Glomerular visceral epithelial cell (primary cell): ENCODE measurements around the gene TRAM2.
"Not testable (repeated sequence)": the region's sequence is repeated elsewhere in the genome, so short reads cannot be mapped to it uniquely, and the experiment has no call there.

Source experiments
- DNase-seq: peaks from one replicate; pipeline ENCODE4 v3.0.0-alpha.2; 2016; ENCODE audit errors: extremely low spot score

TRAM2 gene

GRCh38 chr6:52493669-52494068 is 83.2 kb downstream of the TRAM2 start:
- no peak for DNase-seq

- no peak for DNase-seq
Observed at GRCh38 chr6:52491203-52492069, 85.4 kb downstream of the TRAM2 start.

- DNase-seq = peak; percentile 31
Observed at GRCh38 chr6:52489881-52490280, 87.0 kb downstream of the TRAM2 start.

- DNase-seq = no peak
Observed at GRCh38 chr6:52483671-52484003, 93.2 kb downstream of the TRAM2 start.

GRCh38 chr6:52482903-52483670 is 93.8 kb downstream of the TRAM2 start:
- no peak for DNase-seq

GRCh38 chr6:52475307-52475706 is 101.6 kb downstream of the TRAM2 start:
- DNase-seq = no peak

GRCh38 chr6:52474173-52474572 is 102.7 kb downstream of the TRAM2 start:
- DNase-seq = no peak

GRCh38 chr6:52461194-52461593 is 115.7 kb downstream of the TRAM2 start:
- not testable (repeated sequence) for DNase-seq

GRCh38 chr6:52457096-52457495 is 119.8 kb downstream of the TRAM2 start:
- DNase-seq = no peak

GRCh38 chr6:52454556-52454955 is 122.3 kb downstream of the TRAM2 start:
- peak; percentile 52 for DNase-seq
